Heart right ventricle (tissue), 16 donors: ENCODE data around the gene SH3BGRL3. TPM values are rescaled to one million over a fixed set of nuclear protein-coding genes. Genes with fewer than 3 reads are reported as not detected.

Experiments used
- ATAC-seq, 8 donors: fragments of 200-7000 bp; cut with Tn5 transposase; one replicate each; pipeline ENCODE4 v1.9.1; 2020; ENCODE audit warnings: mild to moderate bottlenecking in 8 of 8, moderate library complexity in 8 of 8, moderate number of reproducible peaks in 1 of 8
- DNase-seq, 2 donors: peaks; one replicate each; pipeline ENCODE4 v3.0.0-alpha.2; 2020
- H3K27ac ChIP-seq, 10 donors: fragments of 200-600 bp; sonication (generic) in 2 of 10; one replicate each; pipeline versions ENCODE4 v1.5.0 to v1.8.0; 2020 to 2022; ENCODE audit warnings: mild to moderate bottlenecking in 3 of 10
- H3K27me3 ChIP-seq, 7 donors: fragments of 200-600 bp; one replicate each; pipeline ENCODE4 v1.8.0; 2021 to 2022; ENCODE audit warnings: mild to moderate bottlenecking in 2 of 7
- H3K36me3 ChIP-seq, 9 donors: fragments of 200-600 bp; sonication (generic) in 1 of 9; one replicate each; pipeline versions ENCODE4 v1.5.0 to v1.8.0; 2020 to 2022; ENCODE audit warnings: mild to moderate bottlenecking in 2 of 9
- H3K4me1 ChIP-seq, 9 donors: fragments of 200-600 bp; sonication (generic) in 1 of 9; one replicate each; pipeline versions ENCODE4 v1.5.0 to v1.8.0; 2020 to 2022; ENCODE audit warnings: mild to moderate bottlenecking in 4 of 9
- H3K4me3 ChIP-seq, 10 donors: fragments of 200-600 bp; sonication (generic) in 2 of 10; one replicate each; pipeline versions ENCODE4 v1.5.0 to v1.8.0; 2020 to 2022; ENCODE audit warnings: mild to moderate bottlenecking in 7 of 10, moderate library complexity in 2 of 10
- H3K9me3 ChIP-seq, 11 donors: fragments of 200-600 bp in 10 of 11; sonication (generic) in 2 of 11; one replicate each; pipeline versions ENCODE4 v1.5.0 to v1.8.0; 2013 to 2022; ENCODE audit warnings: mild to moderate bottlenecking in 2 of 11, control low read depth in 1 of 11, moderate library complexity in 1 of 11
- CTCF ChIP-seq, 9 donors: fragments of 200-600 bp; sonication (generic) in 2 of 9; IDR thresholded peaks; one replicate each; pipeline versions ENCODE4 v1.5.0 to v1.8.0; 2021 to 2022; ENCODE audit warnings: antibody characterized with exemption in 9 of 9, mild to moderate bottlenecking in 5 of 9, moderate library complexity in 1 of 9
- WGBS, 2 donors: extraction: QIAGEN DNeasy Blood & Tissue Kit; methylation state at CpG; one replicate each; pipeline ENCODE4 v1.1.7; 2013; ENCODE audit warnings: inconsistent platforms in 1 of 2; 5-methylcytosine and 5-hydroxymethylcytosine counted together
- intact Hi-C, 10 donors: fragments of 100-400 bp; cut with DNase I; formaldehyde crosslinking; loops; one replicate each; pipeline versions ENCODE4 v1.11.1 to v1.14.2; 2022
- polyA plus RNA-seq, 2 donors: library from polyadenylated mRNA; stranded (reverse); fragments of 200-250 nt; gene quantifications; one replicate each; pipeline ENCODE4 v1.2.3, GENCODE V29; 2013
- total RNA-seq, 10 donors: library from RNA; stranded (reverse); fragmentation: NEBNext Ultra II Directional in 3 of 10; extraction: Animal tissue kit (Norgen Biotek cat#: 25700) in 3 of 10; gene quantifications; one replicate each; pipeline versions ENCODE4 v1.2.1 to v1.2.4, GENCODE V29; 2021 to 2023
- donor health status: Arrhythmogenic right ventricular cardiomyopathy.
- donor health status: ischemic (EF 13 %, LVEDD 7.1; RV severe dilation, severe dysfunction).
- donor health status: healthy with polysubstance abuse.
- donor health status: DM: no; HTN: yes; CAD: no.
- donor health status: DM: no; HTN: no; CAD: no.
- donor health status: ischemic (EF 25% LVEDD 6.9; RV normal size, moderate dysfunction).
- donor health status: ischemic (EF 25% LVEDD 5.7; RV mildly dilated, moderate dysfunction).
- donor health status: healthy.
- donor health status: DM: yes; HTN: yes; CAD: no.
- donor health status: Ischemic cardiomyopathy.
- donor health status: ischemic (EF 35%, LVEDD 5.7; RV mildly dilated, moderate dysfunction).
- donor health status: nonischemic (EF 11% LVEDD 7.7; RV severe dilation, severe dysfunction).
- donor health status: DM: yes; HTN: yes; CAD: no.
- donor health status: PGD.
- donor health status: ischemic (EF 29% LVEDD 5.4; RV normal size, mild dysfunction).
- donor health status: nonischemic (EF 23%, LVEDD 6.1; RV moderate dilation, normal function).

Gene SH3BGRL3
- total and polyA plus RNA-seq, 12 donors: 18.4 to 153 (median 28.6) TPM

DNA sequence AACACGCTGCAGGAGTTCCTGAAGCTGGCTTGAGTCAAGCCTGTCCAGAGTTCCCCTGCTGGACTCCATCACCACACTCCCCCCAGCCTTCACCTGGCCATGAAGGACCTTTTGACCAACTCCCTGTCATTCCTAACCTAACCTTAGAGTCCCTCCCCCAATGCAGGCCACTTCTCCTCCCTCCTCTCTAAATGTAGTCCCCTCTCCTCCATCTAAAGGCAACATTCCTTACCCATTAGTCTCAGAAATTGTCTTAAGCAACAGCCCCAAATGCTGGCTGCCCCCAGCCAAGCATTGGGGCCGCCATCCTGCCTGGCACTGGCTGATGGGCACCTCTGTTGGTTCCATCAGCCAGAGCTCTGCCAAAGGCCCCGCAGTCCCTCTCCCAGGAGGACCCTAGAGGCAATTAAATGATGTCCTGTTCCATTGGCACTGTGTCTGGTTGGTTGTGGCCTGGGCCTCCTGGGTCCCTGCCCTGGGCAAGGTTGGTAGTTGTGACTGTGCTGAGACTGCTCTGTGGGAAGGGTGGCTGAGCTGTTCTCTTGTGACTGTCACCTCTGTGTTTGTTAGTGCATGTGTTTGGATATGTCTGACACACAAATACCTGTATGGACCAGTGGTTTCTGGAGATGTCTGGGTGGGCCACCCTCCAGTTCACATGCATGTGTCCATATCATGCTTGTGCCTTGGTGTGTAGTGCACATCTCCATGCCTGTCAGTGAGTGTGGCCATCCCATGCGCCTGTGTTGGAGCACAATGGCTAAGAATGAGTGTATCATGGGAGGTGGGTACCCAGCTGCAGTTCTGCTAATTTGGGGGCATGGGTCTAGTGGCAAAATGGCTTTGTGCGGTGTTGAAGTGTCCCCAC lies 1.4 kb downstream of the SH3BGRL3 start:
- no peak for TF ChIP-seq CTCF (IDR thresholded peaks at IDR 0.05)
- 95 to 98% methylated on average over 5 of the region's 5 CpGs for WGBS, 2 donors
- intact Hi-C loops: no loop called here

GRCh38 chr1:26281971-26282370 lies 2.1 kb downstream of the SH3BGRL3 start:
- Histone ChIP-seq H3K4me3 (peak overlapping the region in 5 of 10 donors; percentile 6 to 99 (median 70)), H3K27ac (peak overlapping the region in 6 of 10 donors; percentile 8 to 98 (median 40)), H3K27me3 (no peaks in the 10 kb centered on the region), H3K9me3 (no peaks in the 10 kb centered on the region), H3K4me1 (peaks cover 18 to 99% (median 74%) of the 10 kb centered on the region in 9 donors), H3K36me3 (peaks cover 0 to 49% (median 0%) of the 10 kb centered on the region in 9 donors)
- ATAC-seq: no peak
- DNase-seq: no peak
- WGBS, 2 donors: 53 to 59% methylated on average over 13 to 15 of the region's 15 CpGs
- intact Hi-C loops: no loop called here
- TF ChIP-seq CTCF (IDR thresholded peaks at IDR 0.05): no peak

More for the DNA sequence above, 1.4 kb downstream of the SH3BGRL3 start:
- DNase-seq: no peak
- Histone ChIP-seq H3K4me3 (peak overlapping the region in 7 of 10 donors; percentile 69 to 99 (median 88)), H3K27ac (peak overlapping the region in 8 of 10 donors; percentile 8 to 100 (median 94)), H3K4me1 (peaks cover 18 to 99% (median 74%) of the 10 kb centered on the region in 9 donors), H3K36me3 (peaks cover 0 to 56% (median 0%) of the 10 kb centered on the region in 9 donors), H3K27me3 (no peaks in the 10 kb centered on the region), H3K9me3 (no peaks in the 10 kb centered on the region)
- no peak for ATAC-seq

DNA sequence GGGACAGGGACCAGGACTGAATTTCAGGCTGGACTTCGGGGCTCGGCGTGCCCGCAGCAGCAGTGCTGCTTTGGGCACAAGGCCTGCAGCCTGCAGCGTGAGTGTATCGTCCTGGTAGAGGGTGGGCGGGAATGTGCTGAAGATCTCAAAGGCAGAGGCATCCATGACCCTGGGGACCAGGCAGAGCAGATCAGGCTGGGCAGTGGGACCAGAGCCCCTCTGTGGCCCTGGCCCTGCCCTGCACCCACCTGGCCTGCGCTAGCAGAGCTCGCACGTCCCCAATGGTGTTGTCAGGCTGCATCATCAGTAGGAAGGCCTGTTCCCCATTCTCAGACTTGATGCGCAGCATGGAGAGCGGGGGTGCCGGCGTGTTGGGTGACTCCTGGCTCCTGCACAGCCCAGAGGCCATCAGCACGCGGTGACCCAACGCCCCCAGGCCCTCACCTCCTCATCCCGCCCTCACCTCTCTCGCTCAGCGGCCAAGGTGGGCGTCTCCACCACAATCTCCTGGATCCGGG lies 2.6 kb downstream of the SH3BGRL3 start:
- peaks cover 17 to 99% (median 72%) of the 10 kb centered on the region in 9 donors for H3K4me1 ChIP-seq
- DNase-seq (no peak), ATAC-seq (no peak)
- no peak for TF ChIP-seq CTCF (IDR thresholded peaks at IDR 0.05)
- H3K27ac ChIP-seq: peak overlapping the region in 5 of 10 donors; percentile 19 to 98 (median 41)
- no peaks in the 10 kb centered on the region for H3K9me3 ChIP-seq
- 77 to 81% methylated on average over 22 of the region's 22 CpGs for WGBS, 2 donors
- H3K4me3 ChIP-seq: peak overlapping the region in 3 of 10 donors; percentile 6 to 70 (median 69)
- H3K36me3 ChIP-seq: peaks cover 0 to 44% (median 0%) of the 10 kb centered on the region in 9 donors
- H3K27me3 ChIP-seq: no peaks in the 10 kb centered on the region
- intact Hi-C loops: no loop called here

GRCh38 chr1:26283279-26283853 lies 3.5 kb downstream of the SH3BGRL3 start:
- DNase-seq (no peak), ATAC-seq (no peak)
- H3K4me3 ChIP-seq: no peak overlapping the region
- peak overlapping the region in 5 of 10 donors; percentile 64 to 98 (median 69) for H3K27ac ChIP-seq
- H3K9me3 ChIP-seq: no peaks in the 10 kb centered on the region
- WGBS, 2 donors: 68 to 69% methylated on average over 4 of the region's 4 CpGs
- peaks cover 0 to 40% (median 0%) of the 10 kb centered on the region in 9 donors for H3K36me3 ChIP-seq
- no peak for TF ChIP-seq CTCF (IDR thresholded peaks at IDR 0.05)
- peaks cover 15 to 99% (median 69%) of the 10 kb centered on the region in 9 donors for H3K4me1 ChIP-seq
- H3K27me3 ChIP-seq: no peaks in the 10 kb centered on the region
- intact Hi-C loops: no loop called here
